SK-N-SH treated with all-trans-retinoic acid at 6 μM for 48 hours (cell line): ENCODE results near the gene KRTAP24-1.

Experiments used
- ATAC-seq: fragments of 200-7000 bp; cut with Tn5 transposase; 3 replicates; pipeline ENCODE4 v1.9.1; 2020; ENCODE audit warnings: mild to moderate bottlenecking, moderate library complexity
- BACH2 ChIP-seq: fragments of 250-450 bp; sonication (Bioruptor Pico); IDR thresholded peaks from 2 replicates; pipeline ENCODE4 v1.9.0; 2021; ENCODE audit warnings: mild to moderate bottlenecking, borderline replicate concordance
- CREB5 ChIP-seq: fragments of 250-450 bp; sonication (Bioruptor Pico); IDR thresholded peaks from 2 replicates; pipeline ENCODE4 v1.5.1; 2020; ENCODE audit warnings: low read depth, mild to moderate bottlenecking, moderate library complexity
- CSDC2 ChIP-seq: fragments of 250-450 bp; sonication (Bioruptor Pico); IDR thresholded peaks from 2 replicates; pipeline ENCODE4 v1.5.0; 2020; ENCODE audit warnings: mild to moderate bottlenecking, moderate library complexity
- CSRNP3 ChIP-seq: fragments of 250-450 bp; sonication (Bioruptor Pico); IDR thresholded peaks from 2 replicates; pipeline ENCODE4 v1.5.1; 2021; ENCODE audit warnings: mild to moderate bottlenecking, moderate library complexity
- ESRRG ChIP-seq: fragments of 250-450 bp; sonication (Bioruptor Pico); IDR thresholded peaks from 2 replicates; pipeline ENCODE4 v1.6.1; 2021; ENCODE audit warnings: mild to moderate bottlenecking
- GLIS3 ChIP-seq: fragments of 250-450 bp; sonication (Bioruptor Pico); IDR thresholded peaks from 2 replicates; pipeline ENCODE4 v1.5.0; 2020; ENCODE audit warnings: mild to moderate bottlenecking, moderate library complexity
- ISL1 ChIP-seq: fragments of 250-450 bp; sonication (Bioruptor Pico); IDR thresholded peaks from 2 replicates; pipeline ENCODE4 v2.1.2; 2022; ENCODE audit warnings: mild to moderate bottlenecking, moderate library complexity
- OSR1 ChIP-seq: fragments of 250-450 bp; sonication (Bioruptor Pico); IDR thresholded peaks from 2 replicates; pipeline ENCODE4 v1.8.0; 2022; ENCODE audit warnings: moderate library complexity, mild to moderate bottlenecking, inconsistent platforms
- POU6F1 ChIP-seq: fragments of 250-450 bp; sonication (Bioruptor Pico); IDR thresholded peaks from 2 replicates; pipeline ENCODE4 v1.8.0; 2021; ENCODE audit warnings: low read depth, mild to moderate bottlenecking, moderate library complexity, borderline replicate concordance
- PPARA ChIP-seq: fragments of 250-450 bp; sonication (Bioruptor Pico); IDR thresholded peaks from 2 replicates; pipeline ENCODE4 v1.5.0; 2020; ENCODE audit warnings: mild to moderate bottlenecking, borderline replicate concordance
- RARB ChIP-seq: fragments of 250-450 bp; sonication (Bioruptor Pico); IDR thresholded peaks from 2 replicates; pipeline ENCODE4 v1.8.0; 2021; ENCODE audit warnings: mild to moderate bottlenecking, moderate library complexity
- SNAI2 ChIP-seq: fragments of 250-450 bp; sonication (Bioruptor Pico); IDR thresholded peaks from 2 replicates; pipeline ENCODE4 v1.5.0; 2020; ENCODE audit warnings: mild to moderate bottlenecking, moderate library complexity
- TCF4 ChIP-seq: fragments of 250-450 bp; sonication (Bioruptor Pico); IDR thresholded peaks from 2 replicates; pipeline ENCODE4 v1.8.0; 2021; ENCODE audit warnings: mild to moderate bottlenecking, moderate library complexity, borderline replicate concordance
- ZFP30 ChIP-seq: fragments of 450-650 bp; formaldehyde crosslinking; IDR thresholded peaks from 2 replicates; pipeline ENCODE4 v1.5.0; 2022; ENCODE audit warnings: mild to moderate bottlenecking, moderate library complexity
- ZNF565 ChIP-seq: fragments of 450-650 bp; formaldehyde crosslinking; conservative IDR thresholded peaks from 2 replicates; pipeline ENCODE4 v1.5.0; 2020; ENCODE audit warnings: low read depth, mild to moderate bottlenecking, moderate library complexity
- ZNF70 ChIP-seq: fragments of 450-650 bp; formaldehyde crosslinking; IDR thresholded peaks from 2 replicates; pipeline ENCODE4 v1.5.0; 2020; ENCODE audit warnings: mild to moderate bottlenecking, moderate library complexity
- ZNF8 ChIP-seq: fragments of 450-650 bp; formaldehyde crosslinking; IDR thresholded peaks from 2 replicates; pipeline ENCODE4 v1.5.0; 2020; ENCODE audit warnings: mild to moderate bottlenecking, moderate library complexity
- TF ChIP-seq, protein P1 (sequence below): fragments of 250-450 bp; sonication (Bioruptor Pico); IDR thresholded peaks from 2 replicates; pipeline ENCODE4 v1.5.0; 2020; ENCODE audit warnings: mild to moderate bottlenecking, moderate library complexity
- TF ChIP-seq, protein P2 (sequence below): fragments of 250-450 bp; sonication (Bioruptor Pico); IDR thresholded peaks from 2 replicates; pipeline ENCODE4 v1.8.0; 2020; ENCODE audit warnings: mild to moderate bottlenecking, moderate library complexity, borderline replicate concordance

Gene KRTAP24-1

DNA sequence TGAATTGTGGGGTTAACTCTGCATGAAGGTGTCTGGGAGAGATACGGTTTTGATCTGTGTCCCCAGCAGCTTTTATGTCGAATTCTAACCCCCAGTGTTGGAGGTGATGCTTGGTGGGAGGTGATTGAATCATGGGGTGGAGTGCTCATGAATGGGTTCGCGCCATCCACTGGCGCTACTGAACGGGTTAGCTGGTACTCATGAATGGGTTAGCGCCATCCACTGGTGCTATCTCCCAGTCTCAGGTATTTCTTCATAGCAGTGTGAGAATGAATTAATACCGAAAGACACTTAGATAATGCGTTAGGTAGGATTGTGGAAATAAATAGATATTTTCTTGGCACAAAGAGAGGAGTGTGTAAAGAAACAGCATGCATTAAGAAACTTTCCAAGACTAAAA, 33.9 kb downstream of the KRTAP24-1 start:
- no peak for ATAC-seq
- no peak for TF ChIP-seq POU6F1 (CRISPR knock-in tag)
- TF ChIP-seq ISL1 = no peak
- no peak for TF ChIP-seq ESRRG (CRISPR knock-in tag)
- no peak for TF ChIP-seq ZNF8 (CRISPR knock-in tag)
- TF ChIP-seq CREB5 (CRISPR knock-in tag) = no peak
- no peak for TF ChIP-seq SNAI2
- TF ChIP-seq TCF4 = no peak
- TF ChIP-seq ZNF70 (CRISPR knock-in tag) = no peak
- no peak for TF ChIP-seq CSRNP3 (CRISPR knock-in tag)
- TF ChIP-seq PPARA (CRISPR knock-in tag) = no peak
- no peak for TF ChIP-seq GLIS3 (CRISPR knock-in tag)
- TF ChIP-seq, protein P1, sequence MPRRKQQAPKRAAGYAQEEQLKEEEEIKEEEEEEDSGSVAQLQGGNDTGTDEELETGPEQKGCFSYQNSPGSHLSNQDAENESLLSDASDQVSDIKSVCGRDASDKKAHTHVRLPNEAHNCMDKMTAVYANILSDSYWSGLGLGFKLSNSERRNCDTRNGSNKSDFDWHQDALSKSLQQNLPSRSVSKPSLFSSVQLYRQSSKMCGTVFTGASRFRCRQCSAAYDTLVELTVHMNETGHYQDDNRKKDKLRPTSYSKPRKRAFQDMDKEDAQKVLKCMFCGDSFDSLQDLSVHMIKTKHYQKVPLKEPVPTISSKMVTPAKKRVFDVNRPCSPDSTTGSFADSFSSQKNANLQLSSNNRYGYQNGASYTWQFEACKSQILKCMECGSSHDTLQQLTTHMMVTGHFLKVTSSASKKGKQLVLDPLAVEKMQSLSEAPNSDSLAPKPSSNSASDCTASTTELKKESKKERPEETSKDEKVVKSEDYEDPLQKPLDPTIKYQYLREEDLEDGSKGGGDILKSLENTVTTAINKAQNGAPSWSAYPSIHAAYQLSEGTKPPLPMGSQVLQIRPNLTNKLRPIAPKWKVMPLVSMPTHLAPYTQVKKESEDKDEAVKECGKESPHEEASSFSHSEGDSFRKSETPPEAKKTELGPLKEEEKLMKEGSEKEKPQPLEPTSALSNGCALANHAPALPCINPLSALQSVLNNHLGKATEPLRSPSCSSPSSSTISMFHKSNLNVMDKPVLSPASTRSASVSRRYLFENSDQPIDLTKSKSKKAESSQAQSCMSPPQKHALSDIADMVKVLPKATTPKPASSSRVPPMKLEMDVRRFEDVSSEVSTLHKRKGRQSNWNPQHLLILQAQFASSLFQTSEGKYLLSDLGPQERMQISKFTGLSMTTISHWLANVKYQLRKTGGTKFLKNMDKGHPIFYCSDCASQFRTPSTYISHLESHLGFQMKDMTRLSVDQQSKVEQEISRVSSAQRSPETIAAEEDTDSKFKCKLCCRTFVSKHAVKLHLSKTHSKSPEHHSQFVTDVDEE (CRISPR knock-in tag) = no peak
- no peak for TF ChIP-seq ZFP30 (CRISPR knock-in tag)

GRCh38 chr21:30245061-30245460, 37.7 kb downstream of the KRTAP24-1 start:
- TF ChIP-seq BACH2 (CRISPR knock-in tag) = no peak
- no peak for TF ChIP-seq GLIS3 (CRISPR knock-in tag)
- TF ChIP-seq OSR1 (CRISPR knock-in tag) = no peak
- TF ChIP-seq TCF4 = no peak
- TF ChIP-seq SNAI2 = no peak
- no peak for TF ChIP-seq PPARA (CRISPR knock-in tag)
- TF ChIP-seq, protein P2, sequence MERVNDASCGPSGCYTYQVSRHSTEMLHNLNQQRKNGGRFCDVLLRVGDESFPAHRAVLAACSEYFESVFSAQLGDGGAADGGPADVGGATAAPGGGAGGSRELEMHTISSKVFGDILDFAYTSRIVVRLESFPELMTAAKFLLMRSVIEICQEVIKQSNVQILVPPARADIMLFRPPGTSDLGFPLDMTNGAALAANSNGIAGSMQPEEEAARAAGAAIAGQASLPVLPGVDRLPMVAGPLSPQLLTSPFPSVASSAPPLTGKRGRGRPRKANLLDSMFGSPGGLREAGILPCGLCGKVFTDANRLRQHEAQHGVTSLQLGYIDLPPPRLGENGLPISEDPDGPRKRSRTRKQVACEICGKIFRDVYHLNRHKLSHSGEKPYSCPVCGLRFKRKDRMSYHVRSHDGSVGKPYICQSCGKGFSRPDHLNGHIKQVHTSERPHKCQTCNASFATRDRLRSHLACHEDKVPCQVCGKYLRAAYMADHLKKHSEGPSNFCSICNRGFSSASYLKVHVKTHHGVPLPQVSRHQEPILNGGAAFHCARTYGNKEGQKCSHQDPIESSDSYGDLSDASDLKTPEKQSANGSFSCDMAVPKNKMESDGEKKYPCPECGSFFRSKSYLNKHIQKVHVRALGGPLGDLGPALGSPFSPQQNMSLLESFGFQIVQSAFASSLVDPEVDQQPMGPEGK (CRISPR knock-in tag) = no peak
- no peak for TF ChIP-seq CSDC2 (CRISPR knock-in tag)
- TF ChIP-seq, protein P1 (CRISPR knock-in tag) = no peak
- no peak for TF ChIP-seq POU6F1 (CRISPR knock-in tag)
- no peak for TF ChIP-seq ZNF565 (CRISPR knock-in tag)
- no peak for TF ChIP-seq RARB
- TF ChIP-seq, all 23 proteins: peak for 0
- ATAC-seq = no peak
